HepG2 (cell line): ENCODE data around the gene NPHP4. TPM values are rescaled to one million over a fixed set of nuclear protein-coding genes. Genes with fewer than 3 reads are reported as not detected.

ENCODE experiments used
- BORCS8-MEF2B ChIP-seq: sonication (generic); formaldehyde crosslinking; IDR thresholded peaks from 2 replicates; pipeline ENCODE4 v1.8.0; 2022; ENCODE audit warnings: mild to moderate bottlenecking, missing genetic modification reagents
- ELF1 ChIP-seq: sonication (generic); formaldehyde crosslinking; IDR thresholded peaks from 2 replicates; pipeline ENCODE4 v1.4.0; 2020; ENCODE audit warnings: missing genetic modification reagents
- MIER3 ChIP-seq: IDR thresholded peaks from 2 replicates; pipeline ENCODE4 v1.6.1; 2016; ENCODE audit warnings: missing compliant biosample characterization, borderline replicate concordance
- MXD4 ChIP-seq: IDR thresholded peaks from 2 replicates; pipeline ENCODE4 v1.6.1; 2016; ENCODE audit warnings: mild to moderate bottlenecking, missing biosample characterization, missing genetic modification reagents
- ZFX ChIP-seq: sonication (generic); formaldehyde crosslinking; IDR thresholded peaks from 2 replicates; pipeline ENCODE4 v1.4.0; 2020; ENCODE audit warnings: mild to moderate bottlenecking, low read depth, missing genetic modification reagents, moderate library complexity
- ZNF234 ChIP-seq: sonication (generic); formaldehyde crosslinking; conservative IDR thresholded peaks from 2 replicates; pipeline ENCODE4 v1.5.1; 2020; ENCODE audit warnings: mild to moderate bottlenecking, missing genetic modification reagents
- ZNF335 ChIP-seq: sonication (generic); formaldehyde crosslinking; IDR thresholded peaks from 2 replicates; pipeline ENCODE4 v1.4.0; 2020; ENCODE audit warnings: missing genetic modification reagents
- ZNF562 ChIP-seq: sonication (generic); formaldehyde crosslinking; IDR thresholded peaks from 2 replicates; pipeline ENCODE4 v1.8.0; 2022; ENCODE audit warnings: missing genetic modification reagents, borderline replicate concordance
- ZNF614 ChIP-seq: IDR thresholded peaks from 2 replicates; pipeline ENCODE4 v1.6.1; 2018; ENCODE audit warnings: missing biosample characterization, missing genetic modification reagents, inconsistent platforms, borderline replicate concordance
- ZNF792 ChIP-seq: IDR thresholded peaks from 2 replicates; pipeline ENCODE4 v1.6.1; 2016
- polyA plus RNA-seq, 8 experiments: library from polyadenylated mRNA; depleted of rRNA in 3 of 8; stranded (reverse) in 7 of 8; unstranded in 1 of 8; fragments of >200 nt; fragmentation: Illumina TruSeq in 4 of 8; extraction: Trizol in 4 of 8; gene quantifications; 2 replicates each; pipeline versions ENCODE4 v1.2.1 to v1.2.3, GENCODE V29; 2011 to 2016; ENCODE audit warnings: low read depth in 4 of 8, missing spikeins in 1 of 8, mixed read lengths in 1 of 8; ENCODE audit not compliant: insufficient read depth in 1 of 8
- total RNA-seq, 5 experiments: library from RNA; depleted of rRNA; stranded (reverse); fragments of >200 nt; fragmentation: Illumina TruSeq; extraction: Trizol; gene quantifications; 2 replicates each; pipeline ENCODE4 v1.2.3, GENCODE V29; 2016; ENCODE audit warnings: low read depth in 1 of 5
- TF ChIP-seq, protein P1 (sequence below): sonication (generic); formaldehyde crosslinking; IDR thresholded peaks from 2 replicates; pipeline ENCODE4 v1.5.1; 2020; ENCODE audit warnings: mild to moderate bottlenecking, missing genetic modification reagents, moderate library complexity
- TF ChIP-seq, protein P2 (sequence below): sonication (generic); formaldehyde crosslinking; IDR thresholded peaks from 2 replicates; pipeline ENCODE4 v1.4.0; 2020; ENCODE audit warnings: low read depth, missing genetic modification reagents
- TF ChIP-seq, protein P3 (sequence below): sonication (generic); formaldehyde crosslinking; IDR thresholded peaks from 2 replicates; pipeline ENCODE4; 2020; ENCODE audit warnings: missing genetic modification reagents, mild to moderate bottlenecking, borderline replicate concordance
- TF ChIP-seq, protein P4 (sequence below): IDR thresholded peaks from 2 replicates; pipeline ENCODE4 v1.6.1; 2016; ENCODE audit warnings: missing compliant biosample characterization, missing genetic modification reagents, borderline replicate concordance

Gene NPHP4
- total and polyA plus RNA-seq, 2 of the 13 experiments (the other 11 are each of a cell fraction or from before 2014, with no cell fraction given) = 4.4 to 6.8 TPM

DNA sequence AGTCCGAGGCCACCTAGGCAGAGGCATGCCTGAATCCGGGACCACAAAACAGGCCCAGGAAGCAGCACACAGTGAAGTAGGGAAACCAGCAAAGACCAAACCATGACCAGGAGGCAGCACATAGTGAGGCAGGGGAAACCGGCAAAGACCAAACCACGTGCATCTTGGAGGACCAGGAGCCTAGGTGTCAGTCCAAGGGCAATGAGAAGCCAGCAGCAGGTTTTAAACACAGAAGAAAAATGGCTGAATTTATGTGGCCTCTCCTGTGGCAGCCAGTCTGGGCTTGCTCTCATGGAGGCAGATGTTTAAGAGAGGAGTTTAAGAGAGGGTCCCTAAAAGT lies 42.5 kb downstream of the NPHP4 start (continued):
- TF ChIP-seq, protein P1, sequence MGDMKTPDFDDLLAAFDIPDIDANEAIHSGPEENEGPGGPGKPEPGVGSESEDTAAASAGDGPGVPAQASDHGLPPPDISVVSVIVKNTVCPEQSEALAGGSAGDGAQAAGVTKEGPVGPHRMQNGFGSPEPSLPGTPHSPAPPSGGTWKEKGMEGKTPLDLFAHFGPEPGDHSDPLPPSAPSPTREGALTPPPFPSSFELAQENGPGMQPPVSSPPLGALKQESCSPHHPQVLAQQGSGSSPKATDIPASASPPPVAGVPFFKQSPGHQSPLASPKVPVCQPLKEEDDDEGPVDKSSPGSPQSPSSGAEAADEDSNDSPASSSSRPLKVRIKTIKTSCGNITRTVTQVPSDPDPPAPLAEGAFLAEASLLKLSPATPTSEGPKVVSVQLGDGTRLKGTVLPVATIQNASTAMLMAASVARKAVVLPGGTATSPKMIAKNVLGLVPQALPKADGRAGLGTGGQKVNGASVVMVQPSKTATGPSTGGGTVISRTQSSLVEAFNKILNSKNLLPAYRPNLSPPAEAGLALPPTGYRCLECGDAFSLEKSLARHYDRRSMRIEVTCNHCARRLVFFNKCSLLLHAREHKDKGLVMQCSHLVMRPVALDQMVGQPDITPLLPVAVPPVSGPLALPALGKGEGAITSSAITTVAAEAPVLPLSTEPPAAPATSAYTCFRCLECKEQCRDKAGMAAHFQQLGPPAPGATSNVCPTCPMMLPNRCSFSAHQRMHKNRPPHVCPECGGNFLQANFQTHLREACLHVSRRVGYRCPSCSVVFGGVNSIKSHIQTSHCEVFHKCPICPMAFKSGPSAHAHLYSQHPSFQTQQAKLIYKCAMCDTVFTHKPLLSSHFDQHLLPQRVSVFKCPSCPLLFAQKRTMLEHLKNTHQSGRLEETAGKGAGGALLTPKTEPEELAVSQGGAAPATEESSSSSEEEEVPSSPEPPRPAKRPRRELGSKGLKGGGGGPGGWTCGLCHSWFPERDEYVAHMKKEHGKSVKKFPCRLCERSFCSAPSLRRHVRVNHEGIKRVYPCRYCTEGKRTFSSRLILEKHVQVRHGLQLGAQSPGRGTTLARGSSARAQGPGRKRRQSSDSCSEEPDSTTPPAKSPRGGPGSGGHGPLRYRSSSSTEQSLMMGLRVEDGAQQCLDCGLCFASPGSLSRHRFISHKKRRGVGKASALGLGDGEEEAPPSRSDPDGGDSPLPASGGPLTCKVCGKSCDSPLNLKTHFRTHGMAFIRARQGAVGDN = peak; percentile 59
- TF ChIP-seq, protein P2, sequence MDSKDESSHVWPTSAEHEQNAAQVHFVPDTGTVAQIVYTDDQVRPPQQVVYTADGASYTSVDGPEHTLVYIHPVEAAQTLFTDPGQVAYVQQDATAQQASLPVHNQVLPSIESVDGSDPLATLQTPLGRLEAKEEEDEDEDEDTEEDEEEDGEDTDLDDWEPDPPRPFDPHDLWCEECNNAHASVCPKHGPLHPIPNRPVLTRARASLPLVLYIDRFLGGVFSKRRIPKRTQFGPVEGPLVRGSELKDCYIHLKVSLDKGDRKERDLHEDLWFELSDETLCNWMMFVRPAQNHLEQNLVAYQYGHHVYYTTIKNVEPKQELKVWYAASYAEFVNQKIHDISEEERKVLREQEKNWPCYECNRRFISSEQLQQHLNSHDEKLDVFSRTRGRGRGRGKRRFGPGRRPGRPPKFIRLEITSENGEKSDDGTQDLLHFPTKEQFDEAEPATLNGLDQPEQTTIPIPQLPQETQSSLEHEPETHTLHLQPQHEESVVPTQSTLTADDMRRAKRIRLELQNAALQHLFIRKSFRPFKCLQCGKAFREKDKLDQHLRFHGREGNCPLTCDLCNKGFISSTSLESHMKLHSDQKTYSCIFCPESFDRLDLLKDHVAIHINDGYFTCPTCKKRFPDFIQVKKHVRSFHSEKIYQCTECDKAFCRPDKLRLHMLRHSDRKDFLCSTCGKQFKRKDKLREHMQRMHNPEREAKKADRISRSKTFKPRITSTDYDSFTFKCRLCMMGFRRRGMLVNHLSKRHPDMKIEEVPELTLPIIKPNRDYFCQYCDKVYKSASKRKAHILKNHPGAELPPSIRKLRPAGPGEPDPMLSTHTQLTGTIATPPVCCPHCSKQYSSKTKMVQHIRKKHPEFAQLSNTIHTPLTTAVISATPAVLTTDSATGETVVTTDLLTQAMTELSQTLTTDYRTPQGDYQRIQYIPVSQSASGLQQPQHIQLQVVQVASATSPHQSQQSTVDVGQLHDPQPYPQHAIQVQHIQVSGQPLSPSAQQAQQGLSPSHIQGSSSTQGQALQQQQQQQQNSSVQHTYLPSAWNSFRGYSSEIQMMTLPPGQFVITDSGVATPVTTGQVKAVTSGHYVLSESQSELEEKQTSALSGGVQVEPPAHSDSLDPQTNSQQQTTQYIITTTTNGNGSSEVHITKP (CRISPR knock-in tag) = peak; percentile 0; the same call in 1 of the 2 replicates
- TF ChIP-seq, protein P3, sequence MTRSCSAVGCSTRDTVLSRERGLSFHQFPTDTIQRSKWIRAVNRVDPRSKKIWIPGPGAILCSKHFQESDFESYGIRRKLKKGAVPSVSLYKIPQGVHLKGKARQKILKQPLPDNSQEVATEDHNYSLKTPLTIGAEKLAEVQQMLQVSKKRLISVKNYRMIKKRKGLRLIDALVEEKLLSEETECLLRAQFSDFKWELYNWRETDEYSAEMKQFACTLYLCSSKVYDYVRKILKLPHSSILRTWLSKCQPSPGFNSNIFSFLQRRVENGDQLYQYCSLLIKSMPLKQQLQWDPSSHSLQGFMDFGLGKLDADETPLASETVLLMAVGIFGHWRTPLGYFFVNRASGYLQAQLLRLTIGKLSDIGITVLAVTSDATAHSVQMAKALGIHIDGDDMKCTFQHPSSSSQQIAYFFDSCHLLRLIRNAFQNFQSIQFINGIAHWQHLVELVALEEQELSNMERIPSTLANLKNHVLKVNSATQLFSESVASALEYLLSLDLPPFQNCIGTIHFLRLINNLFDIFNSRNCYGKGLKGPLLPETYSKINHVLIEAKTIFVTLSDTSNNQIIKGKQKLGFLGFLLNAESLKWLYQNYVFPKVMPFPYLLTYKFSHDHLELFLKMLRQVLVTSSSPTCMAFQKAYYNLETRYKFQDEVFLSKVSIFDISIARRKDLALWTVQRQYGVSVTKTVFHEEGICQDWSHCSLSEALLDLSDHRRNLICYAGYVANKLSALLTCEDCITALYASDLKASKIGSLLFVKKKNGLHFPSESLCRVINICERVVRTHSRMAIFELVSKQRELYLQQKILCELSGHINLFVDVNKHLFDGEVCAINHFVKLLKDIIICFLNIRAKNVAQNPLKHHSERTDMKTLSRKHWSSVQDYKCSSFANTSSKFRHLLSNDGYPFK (CRISPR knock-in tag) = 0 out of 2 replicates have a peak, but pooled peaks have one; percentile 36
- TF ChIP-seq MXD4 (CRISPR knock-in tag) (peak; percentile 1; the same call in 1 of the 2 replicates), ZNF234 (CRISPR knock-in tag) (no peak), BORCS8-MEF2B (CRISPR knock-in tag) (no peak), ZNF335 (0 out of 2 replicates have a peak, but pooled peaks have one; percentile 4), ZFX (peak; percentile 26; the same call in 1 of the 2 replicates), ELF1 (CRISPR knock-in tag) (peak; percentile 0; the same call in 1 of the 2 replicates), ZNF562 (CRISPR knock-in tag) (no peak), ZNF792 (0 out of 2 replicates have a peak, but pooled peaks have one; percentile 11), ZNF614 (CRISPR knock-in tag) (0 out of 2 replicates have a peak, but pooled peaks have one; percentile 4), MIER3 (0 out of 2 replicates have a peak, but pooled peaks have one; percentile 14)
- TF ChIP-seq, protein P4, sequence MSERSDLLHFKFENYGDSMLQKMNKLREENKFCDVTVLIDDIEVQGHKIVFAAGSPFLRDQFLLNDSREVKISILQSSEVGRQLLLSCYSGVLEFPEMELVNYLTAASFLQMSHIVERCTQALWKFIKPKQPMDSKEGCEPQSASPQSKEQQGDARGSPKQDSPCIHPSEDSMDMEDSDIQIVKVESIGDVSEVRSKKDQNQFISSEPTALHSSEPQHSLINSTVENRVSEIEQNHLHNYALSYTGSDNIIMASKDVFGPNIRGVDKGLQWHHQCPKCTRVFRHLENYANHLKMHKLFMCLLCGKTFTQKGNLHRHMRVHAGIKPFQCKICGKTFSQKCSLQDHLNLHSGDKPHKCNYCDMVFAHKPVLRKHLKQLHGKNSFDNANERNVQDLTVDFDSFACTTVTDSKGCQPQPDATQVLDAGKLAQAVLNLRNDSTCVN (CRISPR knock-in tag) = 0 out of 2 replicates have a peak, but pooled peaks have one; percentile 14
